GM12872 (cell line): ENCODE data around the gene CTRL.

Experiments used
- TF ChIP-seq, protein P1 (sequence below): IDR thresholded peaks from 3 replicates; pipeline ENCODE4 v1.5.1; 2011; ENCODE audit warnings: low read depth, mild to moderate bottlenecking, low read length, moderate library complexity; ENCODE audit not compliant: insufficient read depth

Gene CTRL

DNA sequence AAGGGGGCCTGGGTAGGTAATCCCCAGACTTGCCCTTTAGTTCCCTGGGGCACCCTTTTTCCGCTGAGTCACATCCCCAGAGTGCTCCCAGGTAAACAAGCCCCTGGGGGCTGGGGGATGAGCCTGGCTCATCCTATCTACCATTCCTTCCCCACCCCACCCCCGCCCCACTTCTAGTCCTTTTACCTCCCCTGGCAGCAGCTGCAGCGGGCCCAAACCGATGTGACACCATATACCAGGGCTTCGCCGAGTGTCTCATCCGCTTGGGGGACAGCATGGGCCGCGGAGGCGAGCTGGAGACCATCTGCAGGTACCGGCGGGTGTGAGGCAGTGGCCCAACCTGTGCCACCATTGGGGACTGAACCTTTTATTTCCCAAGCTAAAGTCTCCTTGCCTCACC lies 46.1 kb downstream of the CTRL start:
- TF ChIP-seq, protein P1, sequence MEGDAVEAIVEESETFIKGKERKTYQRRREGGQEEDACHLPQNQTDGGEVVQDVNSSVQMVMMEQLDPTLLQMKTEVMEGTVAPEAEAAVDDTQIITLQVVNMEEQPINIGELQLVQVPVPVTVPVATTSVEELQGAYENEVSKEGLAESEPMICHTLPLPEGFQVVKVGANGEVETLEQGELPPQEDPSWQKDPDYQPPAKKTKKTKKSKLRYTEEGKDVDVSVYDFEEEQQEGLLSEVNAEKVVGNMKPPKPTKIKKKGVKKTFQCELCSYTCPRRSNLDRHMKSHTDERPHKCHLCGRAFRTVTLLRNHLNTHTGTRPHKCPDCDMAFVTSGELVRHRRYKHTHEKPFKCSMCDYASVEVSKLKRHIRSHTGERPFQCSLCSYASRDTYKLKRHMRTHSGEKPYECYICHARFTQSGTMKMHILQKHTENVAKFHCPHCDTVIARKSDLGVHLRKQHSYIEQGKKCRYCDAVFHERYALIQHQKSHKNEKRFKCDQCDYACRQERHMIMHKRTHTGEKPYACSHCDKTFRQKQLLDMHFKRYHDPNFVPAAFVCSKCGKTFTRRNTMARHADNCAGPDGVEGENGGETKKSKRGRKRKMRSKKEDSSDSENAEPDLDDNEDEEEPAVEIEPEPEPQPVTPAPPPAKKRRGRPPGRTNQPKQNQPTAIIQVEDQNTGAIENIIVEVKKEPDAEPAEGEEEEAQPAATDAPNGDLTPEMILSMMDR: no peak

DNA sequence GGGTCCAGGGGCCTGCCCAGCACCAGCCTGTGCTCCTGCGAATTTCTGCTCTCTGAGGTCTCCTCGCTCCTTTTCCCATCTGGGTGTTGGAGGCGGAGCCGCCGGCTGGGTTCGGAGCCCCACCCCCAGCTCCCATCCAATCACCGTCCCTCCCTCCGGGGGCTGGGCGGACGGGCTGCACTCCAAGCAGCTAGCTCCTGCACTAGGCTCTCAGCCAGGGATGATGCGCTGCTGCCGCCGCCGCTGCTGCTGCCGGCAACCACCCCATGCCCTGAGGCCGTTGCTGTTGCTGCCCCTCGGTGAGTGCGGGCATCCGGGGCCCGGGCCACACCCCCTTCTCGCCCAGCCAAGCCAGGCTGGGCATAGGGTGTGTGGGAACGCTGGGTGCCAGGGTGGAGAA lies 47.0 kb downstream of the CTRL start, which contains the start of gene NRN1L:
Gene NRN1L, plus strand, starts transcription at position 202 of the 400 bp plus-strand sequence. Its CDS starts 19 bp downstream, at position 221.
- TF ChIP-seq, protein P1: no peak

DNA sequence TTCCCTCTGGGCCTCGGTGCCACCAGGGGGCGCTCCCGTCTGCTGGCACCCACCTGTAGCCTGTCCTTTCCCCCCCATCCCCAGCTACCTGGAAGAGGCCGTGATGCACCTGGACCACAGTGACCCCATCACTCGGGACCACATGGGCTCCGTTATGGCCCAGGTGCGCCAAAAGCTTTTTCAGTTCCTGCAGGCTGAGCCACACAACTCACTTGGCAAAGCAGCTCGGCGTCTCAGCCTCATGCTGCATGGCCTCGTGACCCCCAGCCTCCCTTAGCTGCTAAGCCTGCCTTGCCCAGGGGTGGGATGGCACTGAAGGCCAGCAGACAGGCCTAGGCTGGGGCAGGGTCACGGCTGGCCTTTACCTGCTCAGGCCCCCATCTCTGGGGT lies 47.8 kb downstream of the CTRL start:
- TF ChIP-seq, protein P1: peak; percentile 94; the same call in 2 of the 3 replicates

DNA sequence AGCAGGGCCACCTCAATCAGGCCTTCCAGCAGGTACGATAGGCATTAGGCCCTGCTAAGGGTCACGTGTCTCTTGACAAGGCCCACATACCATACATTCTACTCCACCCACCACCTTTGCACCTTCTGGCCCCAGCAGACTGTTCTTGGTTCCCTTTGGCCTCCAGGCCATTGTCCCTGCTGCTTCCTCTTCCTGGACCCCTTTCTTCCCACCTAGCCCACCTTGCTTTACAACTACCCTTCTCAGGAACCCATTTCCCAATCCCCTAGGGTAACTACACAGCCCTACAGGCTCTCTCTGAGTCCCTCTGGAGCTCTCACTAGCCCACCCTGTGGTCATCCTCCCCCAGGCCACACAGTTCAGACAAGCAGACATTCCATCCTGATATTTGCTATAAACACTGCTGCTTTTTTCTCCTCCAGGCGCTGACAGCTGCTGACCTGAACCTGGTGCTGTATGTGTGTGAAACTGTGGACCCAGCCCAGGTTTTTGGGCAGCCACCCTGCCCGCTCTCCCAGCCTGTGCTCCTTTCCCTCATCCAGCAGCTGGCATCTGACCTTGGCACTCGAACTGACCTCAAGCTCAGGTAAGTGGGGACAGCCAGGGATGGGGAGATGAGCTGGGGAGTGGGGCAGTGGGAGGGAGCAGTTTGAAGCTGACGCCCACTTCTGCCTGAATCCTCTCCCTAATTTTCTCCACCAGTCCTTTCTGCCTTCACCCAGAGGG lies 48.4 kb downstream of the CTRL start:
- TF ChIP-seq, protein P1: no peak; the same call in 2 of the 3 replicates

DNA sequence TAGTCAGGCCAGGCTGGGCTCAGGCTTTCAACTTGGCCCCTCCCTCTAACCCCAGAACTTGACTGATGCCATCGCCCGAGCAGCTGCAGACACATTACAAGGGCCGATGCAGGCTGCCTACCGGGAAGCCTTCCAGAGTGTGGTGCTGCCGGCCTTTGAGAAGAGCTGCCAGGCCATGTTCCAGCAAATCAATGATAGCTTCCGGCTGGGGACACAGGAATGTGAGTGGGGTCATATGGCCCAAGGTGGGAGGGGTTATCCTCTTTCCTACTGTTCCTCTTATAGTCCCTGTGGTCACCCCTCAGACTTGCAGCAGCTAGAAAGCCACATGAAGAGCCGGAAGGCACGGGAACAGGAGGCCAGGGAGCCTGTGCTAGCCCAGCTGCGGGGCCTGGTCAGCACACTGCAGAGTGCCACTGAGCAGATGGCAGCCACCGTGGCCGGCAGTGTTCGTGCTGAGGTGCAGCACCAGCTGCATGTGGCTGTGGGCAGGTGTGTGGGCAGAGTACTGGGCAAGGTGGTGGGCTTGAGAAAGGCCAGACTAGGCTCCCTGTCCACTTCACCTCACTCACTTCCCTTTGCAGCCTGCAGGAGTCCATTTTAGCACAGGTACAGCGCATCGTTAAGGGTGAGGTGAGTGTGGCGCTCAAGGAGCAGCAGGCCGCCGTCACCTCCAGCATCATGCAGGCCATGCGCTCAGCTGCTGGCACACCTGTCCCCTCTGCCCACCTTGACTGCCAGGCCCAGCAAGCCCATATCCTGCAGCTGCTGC lies 49.1 kb downstream of the CTRL start:
- TF ChIP-seq, protein P1: no peak

DNA sequence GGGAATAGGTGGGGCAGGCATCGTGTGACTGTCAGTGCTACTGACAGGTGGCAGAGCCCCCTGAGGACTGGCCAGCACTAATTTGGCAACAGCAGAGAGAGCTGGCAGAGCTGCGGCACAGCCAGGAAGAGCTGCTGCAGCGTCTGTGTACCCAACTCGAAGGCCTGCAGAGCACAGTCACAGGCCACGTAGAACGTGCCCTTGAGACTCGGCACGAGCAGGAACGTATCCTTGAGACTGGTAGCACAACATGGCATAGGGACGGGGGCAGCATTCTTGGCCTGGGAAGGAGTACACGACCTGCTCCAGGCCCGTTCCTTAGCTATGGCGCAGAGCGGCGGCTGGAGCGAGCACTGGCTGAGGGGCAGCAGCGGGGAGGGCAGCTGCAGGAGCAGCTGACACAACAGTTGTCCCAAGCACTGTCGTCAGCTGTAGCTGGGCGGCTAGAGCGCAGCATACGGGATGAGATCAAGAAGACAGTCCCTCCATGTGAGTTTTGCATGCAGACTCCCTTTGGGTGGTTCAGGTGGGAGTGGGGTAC lies 50.0 kb downstream of the CTRL start:
- TF ChIP-seq, protein P1: no peak

DNA sequence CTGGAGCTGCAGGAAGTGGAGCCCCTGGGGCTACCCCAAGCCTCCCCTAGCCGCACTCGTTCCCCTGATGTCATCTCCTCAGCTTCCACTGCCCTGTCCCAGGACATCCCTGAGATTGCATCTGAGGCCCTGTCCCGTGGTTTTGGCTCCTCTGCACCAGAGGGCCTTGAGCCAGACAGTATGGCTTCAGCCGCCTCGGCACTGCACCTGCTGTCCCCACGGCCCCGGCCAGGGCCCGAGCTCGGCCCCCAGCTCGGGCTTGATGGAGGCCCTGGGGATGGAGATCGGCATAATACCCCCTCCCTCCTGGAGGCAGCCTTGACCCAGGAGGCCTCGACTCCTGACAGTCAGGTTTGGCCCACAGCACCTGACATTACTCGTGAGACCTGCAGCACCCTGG lies 51.1 kb downstream of the CTRL start:
- TF ChIP-seq, protein P1: no peak
